Large intestine (tissue), 3 donors: ENCODE data around the gene CKS1B. TPM values are rescaled to one million over a fixed set of nuclear protein-coding genes. Genes with fewer than 3 reads are reported as not detected.
"Not testable (repeated sequence)": the region's sequence is repeated elsewhere in the genome, so short reads cannot be mapped to it uniquely, and the experiment has no call there.

Experiments used
- DNase-seq, 2 donors: peaks; one replicate each; pipeline versions ENCODE4 v3.0.0 to v3.0.0-alpha.2; 2013
- H3K27ac ChIP-seq: one replicate; pipeline ENCODE4 v1.5.1; 2013; ENCODE audit warnings: low read length
- H3K27me3 ChIP-seq: 2 replicates; pipeline ENCODE4 v1.6.1; 2013; ENCODE audit warnings: low read length; ENCODE audit not compliant: control insufficient read depth, insufficient read depth
- H3K36me3 ChIP-seq: 2 replicates; pipeline ENCODE4 v1.6.1; 2013; ENCODE audit warnings: low read length; ENCODE audit not compliant: control insufficient read depth, insufficient read depth
- H3K4me1 ChIP-seq: one replicate; pipeline ENCODE4 v1.6.1; 2013; ENCODE audit warnings: low read length; ENCODE audit not compliant: control insufficient read depth, insufficient read depth
- H3K4me3 ChIP-seq: one replicate; pipeline ENCODE4 v1.5.1; 2013; ENCODE audit warnings: low read length
- H3K9me3 ChIP-seq: one replicate; pipeline ENCODE4 v1.6.1; 2013; ENCODE audit warnings: mild to moderate bottlenecking, low read depth, low read length, moderate library complexity; ENCODE audit not compliant: control insufficient read depth
- WGBS: methylation state at CpG from one replicate; pipeline ENCODE4 v1.1.5; 2013; ENCODE audit warnings: low lambda C conversion rate; ENCODE audit not compliant: insufficient coverage; 5-methylcytosine and 5-hydroxymethylcytosine counted together
- polyA plus RNA-seq: library from polyadenylated mRNA; unstranded; fragments of 120-200 nt; gene quantifications from one replicate; pipeline ENCODE4 v1.2.1, GENCODE V29; 2013

Gene CKS1B
- polyA plus RNA-seq, 1 donor = 65.6 TPM

GRCh38 chr1:154986736-154987135, 12.3 kb downstream of the CKS1B start:
- H3K36me3 ChIP-seq = peaks cover 38% of the 10 kb centered on the region
- H3K4me3 ChIP-seq, H3K9me3 ChIP-seq, H3K27me3 ChIP-seq, DNase-seq, H3K27ac ChIP-seq: not testable (repeated sequence)
- no CpG with 5 or more reads among the region's 4 CpGs for WGBS
- peaks cover 17% of the 10 kb centered on the region for H3K4me1 ChIP-seq

GRCh38 chr1:154987326-154987725, 12.8 kb downstream of the CKS1B start:
- H3K36me3 ChIP-seq = peaks cover 38% of the 10 kb centered on the region
- peaks cover 16% of the 10 kb centered on the region for H3K4me1 ChIP-seq
- no peaks in the 10 kb centered on the region for H3K27me3 ChIP-seq
- no peaks in the 10 kb centered on the region for H3K9me3 ChIP-seq
- no CpG with 5 or more reads among the region's 6 CpGs for WGBS
- H3K4me3 ChIP-seq = no peak overlapping the region
- no peak overlapping the region for H3K27ac ChIP-seq
- no peak for DNase-seq

- Histone ChIP-seq H3K9me3 (no peaks in the 10 kb centered on the region), H3K36me3 (peaks cover 43% of the 10 kb centered on the region), H3K27ac (no peak overlapping the region), H3K4me1 (peaks cover 12% of the 10 kb centered on the region), H3K27me3 (no peaks in the 10 kb centered on the region), H3K4me3 (no peak overlapping the region)
- DNase-seq = no peak
- WGBS = no CpG with 5 or more reads among the region's 17 CpGs
These were observed 13.8 kb downstream of the CKS1B start for GRCh38 chr1:154988058-154988954.

- Histone ChIP-seq H3K36me3 (peaks cover 43% of the 10 kb centered on the region), H3K27ac (no peak overlapping the region), H3K4me3 (no peak overlapping the region), H3K9me3 (no peaks in the 10 kb centered on the region), H3K4me1 (peaks cover 12% of the 10 kb centered on the region), H3K27me3 (no peaks in the 10 kb centered on the region)
- peak in 1 of 2 donors; percentile 45 for DNase-seq
- WGBS = no CpG with 5 or more reads among the region's 3 CpGs
These were observed 14.8 kb downstream of the CKS1B start for GRCh38 chr1:154989195-154989860.

- H3K27me3 ChIP-seq = no peaks in the 10 kb centered on the region
- peaks cover 43% of the 10 kb centered on the region for H3K36me3 ChIP-seq
- no peaks in the 10 kb centered on the region for H3K9me3 ChIP-seq
- DNase-seq = no peak
- no peak overlapping the region for H3K27ac ChIP-seq
- peaks cover 12% of the 10 kb centered on the region for H3K4me1 ChIP-seq
- H3K4me3 ChIP-seq = no peak overlapping the region
- no CpG with 5 or more reads among the region's 8 CpGs for WGBS
These were observed 15.8 kb downstream of the CKS1B start for GRCh38 chr1:154990276-154990675.

- Histone ChIP-seq H3K4me1 (peaks cover 12% of the 10 kb centered on the region), H3K27me3 (no peaks in the 10 kb centered on the region), H3K36me3 (peaks cover 32% of the 10 kb centered on the region), H3K27ac (no peak overlapping the region), H3K4me3 (no peak overlapping the region), H3K9me3 (no peaks in the 10 kb centered on the region)
- DNase-seq = peak in 1 of 2 donors; percentile 30
- no CpG with 5 or more reads among the region's 14 CpGs for WGBS
These were observed 18.5 kb downstream of the CKS1B start for GRCh38 chr1:154992721-154993571.

GRCh38 chr1:154993572-154994268, 19.2 kb downstream of the CKS1B start, which contains the start of gene LENEP:
LENEP (plus strand) TSS chr1:154993586; CDS start chr1:154993608, 22 bp downstream.
- H3K27me3 ChIP-seq = no peaks in the 10 kb centered on the region
- peaks cover 11% of the 10 kb centered on the region for H3K4me1 ChIP-seq
- WGBS = no CpG with 5 or more reads among the region's 8 CpGs
- no peaks in the 10 kb centered on the region for H3K9me3 ChIP-seq
- no peak within 1 kb of the TSS for H3K27ac ChIP-seq
- H3K4me3 ChIP-seq = no peak within 1 kb of the TSS
- H3K36me3 ChIP-seq = peaks cover 24% of the 10 kb centered on the region
- no peak for DNase-seq

- WGBS = no CpG with 5 or more reads among the region's 1 CpG
- Histone ChIP-seq H3K4me3 (no peak overlapping the region), H3K4me1 (peaks cover 11% of the 10 kb centered on the region), H3K9me3 (peaks cover 1% of the 10 kb centered on the region), H3K36me3 (peaks cover 19% of the 10 kb centered on the region), H3K27me3 (no peaks in the 10 kb centered on the region), H3K27ac (no peak overlapping the region)
- DNase-seq = no peak
These were observed 19.7 kb downstream of the CKS1B start for GRCh38 chr1:154994269-154994587.

GRCh38 chr1:154994591-154994990, 20.1 kb downstream of the CKS1B start:
- Histone ChIP-seq H3K4me3 (no peak overlapping the region), H3K36me3 (peaks cover 15% of the 10 kb centered on the region), H3K9me3 (peaks cover 2% of the 10 kb centered on the region), H3K27ac (no peak overlapping the region), H3K27me3 (no peaks in the 10 kb centered on the region), H3K4me1 (peaks cover 10% of the 10 kb centered on the region)
- WGBS = no CpG with 5 or more reads among the region's 3 CpGs
- DNase-seq = no peak
